Neural progenitor cell (in vitro differentiated cells): ENCODE results near the gene IGDCC3. TPM values are rescaled to one million over a fixed set of nuclear protein-coding genes. Genes with fewer than 3 reads are reported as not detected.

Experiments
- DNase-seq: peaks from one replicate; pipeline ENCODE4 v3.0.0-alpha.2; 2016; ENCODE audit warnings: low spot score
- H2AFZ ChIP-seq: fragments of 200-600 bp; sonication (generic); replicated peaks from 2 replicates; pipeline ENCODE4 v1.6.1; 2016; ENCODE audit warnings: antibody characterized with exemption
- H3F3A ChIP-seq: fragments of 200-600 bp; sonication (generic); 2 replicates; pipeline ENCODE4 v1.6.1; 2016; ENCODE audit warnings: antibody characterized with exemption, low read depth
- H3K27ac ChIP-seq: fragments of 200-600 bp; sonication (generic); 2 replicates; pipeline ENCODE4 v1.5.1; 2016; ENCODE audit warnings: mild to moderate bottlenecking
- H3K27me3 ChIP-seq: fragments of 200-600 bp; sonication (generic); 2 replicates; pipeline ENCODE4 v1.6.1; 2016; ENCODE audit warnings: mild to moderate bottlenecking, moderate library complexity
- H3K36me3 ChIP-seq: fragments of 200-600 bp; sonication (generic); 2 replicates; pipeline ENCODE4 v1.5.1; 2016
- H3K4me1 ChIP-seq: fragments of 200-600 bp; sonication (generic); 2 replicates; pipeline ENCODE4 v1.6.1; 2016; ENCODE audit warnings: mixed run types
- H3K4me2 ChIP-seq: fragments of 200-600 bp; sonication (generic); 2 replicates; pipeline ENCODE4 v1.6.1; 2016
- H3K4me3 ChIP-seq: fragments of 200-600 bp; sonication (generic); 2 replicates; pipeline ENCODE4 v1.5.1; 2016
- H3K79me2 ChIP-seq: fragments of 200-600 bp; sonication (generic); 2 replicates; pipeline ENCODE4 v1.6.1; 2016; ENCODE audit warnings: low read depth
- H3K9ac ChIP-seq: fragments of 200-600 bp; sonication (generic); 2 replicates; pipeline ENCODE4 v1.6.1; 2016
- H3K9me3 ChIP-seq: fragments of 200-600 bp; sonication (generic); 2 replicates; pipeline ENCODE4 v1.5.1; 2016; ENCODE audit warnings: low read depth
- H4K20me1 ChIP-seq: fragments of 200-600 bp; sonication (generic); 2 replicates; pipeline ENCODE4 v1.6.1; 2016; ENCODE audit warnings: low read depth
- H3K27ac Mint-ChIP-seq: 3 replicates; pipeline ENCODE4 v1.8.0; 2021; ENCODE audit warnings: mixed read lengths
- H3K27me3 Mint-ChIP-seq: 2 replicates; pipeline ENCODE4 v1.8.0; 2022; ENCODE audit warnings: low read depth, mild to moderate bottlenecking, inconsistent platforms, moderate library complexity, mixed read lengths; ENCODE audit not compliant: insufficient read depth
- H3K36me3 Mint-ChIP-seq: 3 replicates; pipeline ENCODE4 v1.8.0; 2021; ENCODE audit warnings: mixed read lengths
- H3K4me1 Mint-ChIP-seq: 3 replicates; pipeline ENCODE4 v1.8.0; 2021; ENCODE audit warnings: mixed read lengths
- H3K4me3 Mint-ChIP-seq: 3 replicates; pipeline ENCODE4 v1.8.0; 2021; ENCODE audit warnings: mild to moderate bottlenecking, moderate library complexity, mixed read lengths
- H3K9me3 Mint-ChIP-seq: 3 replicates; pipeline ENCODE4 v1.8.0; 2020; ENCODE audit warnings: mixed read lengths
- CTCF ChIP-seq: fragments of 200-600 bp; sonication (generic); IDR thresholded peaks from 2 replicates; pipeline ENCODE4 v1.5.1; 2017; ENCODE audit warnings: antibody characterized with exemption, mild to moderate bottlenecking
- EZH2 ChIP-seq: fragments of 200-600 bp; sonication (generic); IDR thresholded peaks from 2 replicates; pipeline ENCODE4 v1.6.1; 2017; ENCODE audit warnings: antibody characterized with exemption, mild to moderate bottlenecking, moderate library complexity
- EZH2phosphoT487 ChIP-seq: fragments of 200-600 bp; sonication (generic); IDR thresholded peaks from 2 replicates; pipeline ENCODE4 v1.6.1; 2017; ENCODE audit warnings: antibody characterized with exemption
- total RNA-seq: library from RNA; depleted of rRNA; stranded (reverse); fragments of >200 nt; gene quantifications from 2 replicates; pipeline ENCODE4 v1.2.3, GENCODE V29; 2015; ENCODE audit warnings: low replicate concordance

IGDCC3 gene
- total RNA-seq, 1 donor from 2014 or later, result 15.8 TPM

- Histone ChIP-seq H2AFZ (no peak overlapping the region), H3K4me1 (no peaks in the 10 kb centered on the region), H3K9ac (no peak overlapping the region), H3K36me3 (no peaks in the 10 kb centered on the region), H3F3A (peaks cover 4% of the 10 kb centered on the region), H3K4me3 (no peak overlapping the region), H3K4me2 (no peak overlapping the region), H3K27ac (no peak overlapping the region), H3K79me2 (no peaks in the 10 kb centered on the region), H3K27me3 (peaks cover 32% of the 10 kb centered on the region), H4K20me1 (no peaks in the 10 kb centered on the region), H3K9me3 (no peaks in the 10 kb centered on the region)
- Mint-ChIP-seq H3K4me3 (no peak overlapping the region), H3K27ac (no peak overlapping the region), H3K9me3 (no peaks in the 10 kb centered on the region), H3K36me3 (peaks cover 14% of the 10 kb centered on the region), H3K27me3 (peaks cover 5% of the 10 kb centered on the region), H3K4me1 (peaks cover 4% of the 10 kb centered on the region)
- TF ChIP-seq EZH2phosphoT487, result no peak
- no peak for TF ChIP-seq EZH2
- TF ChIP-seq CTCF, result no peak
- DNase-seq, result no peak
These were observed 15.8 kb upstream of the IGDCC3 start for GRCh38 chr15:65393557-65393956.

DNA sequence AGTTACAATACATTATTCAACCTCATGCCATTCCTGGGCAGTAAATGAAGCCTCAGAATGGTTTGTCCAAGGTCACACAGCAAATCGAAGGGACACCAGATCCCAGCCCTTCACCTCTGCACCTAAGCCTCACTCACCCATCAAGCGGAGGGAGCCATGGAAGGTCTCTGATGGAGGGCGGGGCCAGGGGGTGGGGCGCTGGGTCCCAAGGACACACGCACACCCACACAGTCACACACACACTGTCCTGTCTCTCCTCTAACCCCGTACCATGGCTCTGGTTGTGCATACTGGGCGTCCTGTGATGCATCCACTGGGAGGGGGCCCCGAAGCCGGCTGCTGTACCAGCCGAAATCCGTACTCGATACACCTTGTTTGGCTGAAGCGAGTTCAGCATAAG, 15.3 kb upstream of the IGDCC3 start:
- Histone ChIP-seq H3K9ac (no peak overlapping the region), H4K20me1 (no peaks in the 10 kb centered on the region), H3K4me3 (no peak overlapping the region), H3K27me3 (peaks cover 30% of the 10 kb centered on the region), H3K27ac (no peak overlapping the region), H3K36me3 (no peaks in the 10 kb centered on the region), H3K79me2 (no peaks in the 10 kb centered on the region), H3K9me3 (no peaks in the 10 kb centered on the region), H3K4me2 (no peak overlapping the region), H3K4me1 (no peaks in the 10 kb centered on the region), H2AFZ (no peak overlapping the region), H3F3A (peaks cover 4% of the 10 kb centered on the region)
- Mint-ChIP-seq H3K4me1 (peaks cover 4% of the 10 kb centered on the region), H3K4me3 (no peak overlapping the region), H3K9me3 (no peaks in the 10 kb centered on the region), H3K27me3 (peaks cover 5% of the 10 kb centered on the region), H3K27ac (no peak overlapping the region), H3K36me3 (peaks cover 14% of the 10 kb centered on the region)
- TF ChIP-seq EZH2phosphoT487 (no peak), CTCF (no peak), EZH2 (no peak)
- DNase-seq, result no peak

DNA sequence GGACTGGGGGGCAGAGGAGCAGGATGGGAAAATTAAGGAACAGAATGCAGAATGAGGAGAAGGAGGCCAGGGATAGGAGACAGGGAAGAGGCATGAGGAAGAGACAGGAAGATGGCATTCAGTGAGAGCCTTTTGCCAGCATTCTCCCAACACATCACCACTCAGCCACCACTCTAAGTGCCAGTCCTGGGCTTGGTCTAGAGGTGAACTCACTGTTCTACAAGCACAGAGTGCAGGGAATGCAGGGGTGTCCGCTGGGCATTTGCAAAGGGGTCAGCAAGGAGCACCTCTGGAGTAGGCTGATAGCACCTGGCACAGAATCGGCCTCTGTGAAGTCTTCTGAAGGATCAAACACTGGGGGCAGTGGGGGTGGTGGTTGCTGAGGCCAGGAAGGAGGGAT, 14.6 kb upstream of the IGDCC3 start:
- no peaks in the 10 kb centered on the region for H3K4me1 ChIP-seq
- no peak overlapping the region for H3K4me3 ChIP-seq
- TF ChIP-seq EZH2phosphoT487, result no peak
- TF ChIP-seq EZH2, result no peak
- TF ChIP-seq CTCF, result no peak
- no peak for DNase-seq
- no peak overlapping the region for H3K27ac ChIP-seq
- no peaks in the 10 kb centered on the region for H4K20me1 ChIP-seq
- no peak overlapping the region for H3K4me2 ChIP-seq
- no peak overlapping the region for H2AFZ ChIP-seq
- peaks cover 4% of the 10 kb centered on the region for H3K4me1 Mint-ChIP-seq
- no peak overlapping the region for H3K4me3 Mint-ChIP-seq
- peaks cover 4% of the 10 kb centered on the region for H3F3A ChIP-seq
- peaks cover 16% of the 10 kb centered on the region for H3K36me3 Mint-ChIP-seq
- no peaks in the 10 kb centered on the region for H3K79me2 ChIP-seq
- H3K27ac Mint-ChIP-seq, result no peak overlapping the region
- H3K36me3 ChIP-seq, result no peaks in the 10 kb centered on the region
- H3K9ac ChIP-seq, result no peak overlapping the region
- H3K27me3 Mint-ChIP-seq, result peaks cover 5% of the 10 kb centered on the region
- H3K9me3 ChIP-seq, result no peaks in the 10 kb centered on the region
- H3K9me3 Mint-ChIP-seq, result no peaks in the 10 kb centered on the region
- peaks cover 23% of the 10 kb centered on the region for H3K27me3 ChIP-seq
